Esophagus squamous epithelium (tissue), 5 donors: Measurements from ENCODE around the gene EDEM1. TPM values are rescaled to one million over a fixed set of nuclear protein-coding genes. Genes with fewer than 3 reads are reported as not detected.
A peak's percentile ranks its signal among the peaks of the same experiment; 100 is the strongest.

ENCODE experiments used
- DNase-seq: peaks from one replicate; lab custom pipeline; 2025; lab: John Stamatoyannopoulos, UW
- H3K27ac ChIP-seq, 4 donors: fragments of 200-600 bp; sonication (generic); one replicate each; pipeline ENCODE4 v1.5.1; 2016 to 2019; ENCODE audit warnings: mild to moderate bottlenecking in 1 of 4
- H3K27me3 ChIP-seq, 4 donors: fragments of 200-600 bp; sonication (generic); 1 replicate in 3 of 4; 2 replicates in 1 of 4; pipeline versions ENCODE4 v1.5.1 to v1.6.0; 2017 to 2021; ENCODE audit warnings: antibody characterized with exemption in 1 of 4
- H3K36me3 ChIP-seq, 3 donors: fragments of 200-600 bp; sonication (generic); one replicate each; pipeline ENCODE4 v1.5.1; 2016 to 2019
- H3K4me1 ChIP-seq, 3 donors: fragments of 200-600 bp; sonication (generic); one replicate each; pipeline ENCODE4 v1.5.1; 2017 to 2019
- H3K4me3 ChIP-seq, 4 donors: fragments of 200-600 bp; sonication (generic); 1 replicate in 3 of 4; 2 replicates in 1 of 4; pipeline ENCODE4 v1.5.1; 2016 to 2019; ENCODE audit warnings: mild to moderate bottlenecking in 2 of 4, moderate library complexity in 1 of 4
- H3K9me3 ChIP-seq, 3 donors: fragments of 200-600 bp; sonication (generic); one replicate each; pipeline ENCODE4 v1.5.1; 2016 to 2019
- POLR2A ChIP-seq, 4 donors: fragments of 450-650 bp; IDR thresholded peaks; one replicate each; pipeline ENCODE4 v1.6.1; 2017; ENCODE audit warnings: antibody characterized with exemption in 4 of 4, mild to moderate bottlenecking in 4 of 4, moderate library complexity in 3 of 4
- WGBS, 2 donors: methylation state at CpG; one replicate each; pipeline ENCODE4 v1.1.5; 2018; 5-methylcytosine and 5-hydroxymethylcytosine counted together
- intact Hi-C: fragments of 100-400 bp; cut with DNase I; formaldehyde crosslinking; loops from one replicate; pipeline ENCODE4 v1.15.0; 2022
- total RNA-seq, 4 donors: library from RNA; depleted of rRNA; stranded (reverse); fragments of >200 nt; gene quantifications; one replicate each; pipeline ENCODE4 v1.1.0, GENCODE V29; 2016
- TF ChIP-seq, protein P1 (sequence below), 6 experiments: fragments of 450-650 bp in 4 of 6; fragments of 200-600 bp in 2 of 6; sonication (generic) in 2 of 6; IDR thresholded peaks; one replicate each; pipeline ENCODE4 v1.5.1; 2016 to 2019; ENCODE audit warnings: antibody characterized with exemption in 6 of 6, mild to moderate bottlenecking in 4 of 6, moderate library complexity in 4 of 6
- donor health status: DM: yes; HTN: yes; CAD: no.

Gene EDEM1
- total RNA-seq, 4 donors from 2014 or later = 25.0 to 56.6 (median 40.2) TPM

DNA sequence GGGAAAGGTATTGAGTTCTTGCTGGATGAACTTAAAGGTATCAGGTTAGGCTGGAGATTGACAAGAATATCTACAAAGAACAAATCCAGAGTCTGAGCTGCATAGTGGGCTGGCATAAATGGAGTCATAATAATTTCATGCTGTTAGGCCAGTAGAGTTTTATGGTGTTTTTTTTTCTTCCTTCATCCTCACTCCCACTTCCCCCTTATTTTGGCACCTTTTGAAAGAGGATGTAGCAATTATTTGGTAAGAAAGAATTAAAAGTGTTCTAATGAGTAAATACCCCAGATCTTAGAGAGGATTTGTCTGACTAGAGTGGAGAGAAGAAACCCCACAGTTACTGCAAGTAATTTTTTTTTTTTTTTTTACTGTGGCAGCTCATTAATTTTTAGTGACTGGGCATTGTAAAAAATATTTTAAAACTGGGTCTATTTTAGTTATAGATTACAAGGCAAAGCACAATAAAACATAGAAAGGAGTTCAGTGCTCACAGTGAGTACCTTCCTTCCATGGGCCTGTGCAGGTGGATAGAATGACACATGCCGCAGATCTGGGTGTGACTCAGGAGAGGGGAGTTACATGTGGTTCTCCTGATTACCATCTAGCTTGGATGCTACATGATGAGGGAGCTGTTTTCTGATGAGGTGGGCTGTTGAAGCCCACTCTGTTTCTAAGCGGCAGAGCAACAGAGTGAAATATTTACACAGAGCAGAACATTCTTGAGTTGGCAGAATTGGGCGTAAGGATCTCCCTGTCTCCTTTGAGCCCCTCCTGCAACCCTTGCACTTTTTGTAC lies 5.3 kb downstream of the EDEM1 start:
- H3K9me3 ChIP-seq = no peaks in the 10 kb centered on the region
- intact Hi-C loops = no loop called here
- TF ChIP-seq, protein P1, sequence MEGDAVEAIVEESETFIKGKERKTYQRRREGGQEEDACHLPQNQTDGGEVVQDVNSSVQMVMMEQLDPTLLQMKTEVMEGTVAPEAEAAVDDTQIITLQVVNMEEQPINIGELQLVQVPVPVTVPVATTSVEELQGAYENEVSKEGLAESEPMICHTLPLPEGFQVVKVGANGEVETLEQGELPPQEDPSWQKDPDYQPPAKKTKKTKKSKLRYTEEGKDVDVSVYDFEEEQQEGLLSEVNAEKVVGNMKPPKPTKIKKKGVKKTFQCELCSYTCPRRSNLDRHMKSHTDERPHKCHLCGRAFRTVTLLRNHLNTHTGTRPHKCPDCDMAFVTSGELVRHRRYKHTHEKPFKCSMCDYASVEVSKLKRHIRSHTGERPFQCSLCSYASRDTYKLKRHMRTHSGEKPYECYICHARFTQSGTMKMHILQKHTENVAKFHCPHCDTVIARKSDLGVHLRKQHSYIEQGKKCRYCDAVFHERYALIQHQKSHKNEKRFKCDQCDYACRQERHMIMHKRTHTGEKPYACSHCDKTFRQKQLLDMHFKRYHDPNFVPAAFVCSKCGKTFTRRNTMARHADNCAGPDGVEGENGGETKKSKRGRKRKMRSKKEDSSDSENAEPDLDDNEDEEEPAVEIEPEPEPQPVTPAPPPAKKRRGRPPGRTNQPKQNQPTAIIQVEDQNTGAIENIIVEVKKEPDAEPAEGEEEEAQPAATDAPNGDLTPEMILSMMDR (IDR thresholded peaks at IDR 0.05) = no peak
- TF ChIP-seq POLR2A (IDR thresholded peaks at IDR 0.05) = no peak
- no peak for DNase-seq
- WGBS, 2 donors = 91 to 92% methylated on average over 3 of the region's 3 CpGs
- no peak overlapping the region for H3K27ac ChIP-seq
- H3K4me3 ChIP-seq = no peak overlapping the region
- H3K27me3 ChIP-seq = no peaks in the 10 kb centered on the region
- peaks cover 8 to 94% (median 49%) of the 10 kb centered on the region in 3 donors for H3K4me1 ChIP-seq
- H3K36me3 ChIP-seq = peaks cover 0 to 13% (median 0%) of the 10 kb centered on the region in 3 donors

DNA sequence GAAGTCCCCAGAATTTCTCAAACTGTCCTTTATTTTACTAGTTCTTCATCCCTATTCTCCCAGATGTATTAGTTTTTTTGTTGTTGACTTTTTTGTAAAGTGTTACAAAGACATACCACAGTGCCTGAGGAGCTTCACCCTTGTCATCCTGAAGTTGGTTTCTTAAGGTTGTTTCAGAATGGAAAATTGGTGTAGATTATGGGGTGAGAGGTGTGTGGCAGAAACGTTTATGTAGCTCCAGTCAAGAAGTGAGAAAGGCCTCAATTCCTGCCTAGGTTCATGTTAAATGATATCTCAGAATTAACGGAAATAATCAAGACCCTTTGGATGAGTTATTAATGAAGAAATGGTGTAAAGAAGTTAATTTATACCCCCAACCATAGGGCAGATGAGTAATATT lies 6.8 kb downstream of the EDEM1 start:
- H3K36me3 ChIP-seq = peaks cover 0 to 19% (median 0%) of the 10 kb centered on the region in 3 donors
- peaks cover 8 to 95% (median 49%) of the 10 kb centered on the region in 3 donors for H3K4me1 ChIP-seq
- no peak for DNase-seq
- no peaks in the 10 kb centered on the region for H3K9me3 ChIP-seq
- H3K27me3 ChIP-seq = no peaks in the 10 kb centered on the region
- no peak for TF ChIP-seq POLR2A (IDR thresholded peaks at IDR 0.05)
- TF ChIP-seq, protein P1 (IDR thresholded peaks at IDR 0.05) = no peak
- H3K4me3 ChIP-seq = no peak overlapping the region
- intact Hi-C loops = no loop called here
- H3K27ac ChIP-seq = peak overlapping the region; percentile 53 to 89 (median 86)
- WGBS, 2 donors = 38 to 41% methylated on average over 2 of the region's 2 CpGs

DNA sequence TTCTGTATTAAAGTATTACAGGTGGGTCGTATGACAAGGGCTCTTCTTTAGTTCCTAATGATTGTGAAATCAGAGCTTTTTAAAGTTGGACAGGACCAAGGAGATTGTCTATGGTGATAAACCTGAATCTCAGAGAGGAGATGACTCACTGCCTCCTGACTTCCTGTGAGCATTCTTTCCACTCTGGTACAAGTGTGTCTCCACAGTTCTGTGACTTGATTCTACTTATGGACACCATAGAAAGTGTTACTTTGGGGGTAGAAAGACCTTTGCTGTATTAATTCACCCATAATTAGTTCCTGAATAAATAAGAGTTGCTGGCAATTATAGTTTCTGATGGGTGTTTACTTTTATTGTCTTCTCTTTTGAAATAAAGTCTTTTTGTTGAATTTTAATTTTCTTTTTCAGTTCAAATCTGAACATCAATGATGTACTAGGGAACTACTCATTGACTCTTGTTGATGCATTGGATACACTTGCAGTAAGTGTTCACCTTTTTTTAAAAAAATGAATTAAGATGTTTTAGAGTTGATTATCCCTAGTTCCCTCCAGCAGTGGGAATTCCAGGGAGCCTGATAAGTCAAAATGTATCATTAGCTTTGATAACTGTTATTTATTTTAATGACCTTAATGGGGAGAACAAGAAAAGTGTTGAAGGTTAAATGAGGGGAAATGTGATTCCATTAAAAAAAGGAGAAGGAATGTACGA lies 7.4 kb downstream of the EDEM1 start:
- 42 to 45% methylated on average over 2 of the region's 2 CpGs for WGBS, 2 donors
- Histone ChIP-seq H3K9me3 (no peaks in the 10 kb centered on the region), H3K4me3 (no peak overlapping the region), H3K4me1 (peaks cover 8 to 89% (median 43%) of the 10 kb centered on the region in 3 donors), H3K27me3 (no peaks in the 10 kb centered on the region), H3K27ac (peak overlapping the region; percentile 83 to 89 (median 86)), H3K36me3 (peaks cover 0 to 26% (median 0%) of the 10 kb centered on the region in 3 donors)
- TF ChIP-seq, protein P1 (IDR thresholded peaks at IDR 0.05) = no peak
- TF ChIP-seq POLR2A (IDR thresholded peaks at IDR 0.05) = no peak
- intact Hi-C loops = no loop called here
- no peak for DNase-seq

DNA sequence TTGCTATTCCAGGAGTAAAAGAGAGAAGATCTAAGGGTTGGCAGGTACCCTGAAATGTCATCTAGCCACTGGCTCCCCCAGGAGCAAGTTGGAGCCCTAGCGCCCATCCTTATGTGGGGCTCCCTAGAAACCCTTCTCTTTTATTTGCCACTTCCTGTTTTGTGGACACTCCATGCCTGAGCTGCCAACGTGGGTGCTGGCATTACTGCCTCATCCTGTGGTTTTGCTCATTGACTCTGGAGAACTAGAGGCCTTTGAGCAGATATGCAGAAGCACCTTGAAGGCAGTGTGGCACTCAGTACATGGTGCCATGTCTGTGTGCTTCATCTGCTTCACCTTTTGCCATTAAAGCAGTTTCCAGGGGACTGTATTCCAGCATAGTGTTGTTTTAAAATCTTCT lies 8.1 kb downstream of the EDEM1 start:
- peaks cover 8 to 83% (median 41%) of the 10 kb centered on the region in 3 donors for H3K4me1 ChIP-seq
- peaks cover 0 to 32% (median 0%) of the 10 kb centered on the region in 3 donors for H3K36me3 ChIP-seq
- WGBS, 2 donors = 44 to 49% methylated on average over 2 of the region's 2 CpGs

More for the DNA sequence above, 8.1 kb downstream of the EDEM1 start:
- intact Hi-C loops = no loop called here
- no peaks in the 10 kb centered on the region for H3K27me3 ChIP-seq
- H3K9me3 ChIP-seq = no peaks in the 10 kb centered on the region
- TF ChIP-seq POLR2A (IDR thresholded peaks at IDR 0.05) = no peak
- TF ChIP-seq, protein P1 (IDR thresholded peaks at IDR 0.05) = no peak
- H3K4me3 ChIP-seq = no peak overlapping the region
- no peak for DNase-seq
- H3K27ac ChIP-seq = peak overlapping the region; percentile 83 to 89 (median 86)
